Activated CD8-positive, alpha-beta T cell treated with anti-CD3 and anti-CD28 coated beads, Interleukin-2, amount 10 ng/mL, durations not matched to agents 7 days and 5 days (primary cell): ENCODE data around the gene LMBR1. TPM values are rescaled to one million over a fixed set of nuclear protein-coding genes. Genes with fewer than 3 reads are reported as not detected.
"Not testable (repeated sequence)": the region's sequence is repeated elsewhere in the genome, so short reads cannot be mapped to it uniquely, and the experiment has no call there.

ENCODE experiments used
- ATAC-seq: fragments of 150-1000 bp; cut with Tn5 transposase; one replicate; pipeline ENCODE4 v1.10.0; 2021; ENCODE audit warnings: moderate library complexity
- CTCF ChIA-PET: fragments of 350-600 bp; sonication (Branson Sonifier 250); formaldehyde crosslinking; loops from one replicate; lab custom pipeline; 2021; ENCODE audit warnings: antibody characterized with exemption; lab: Charles Lee
- POLR2A ChIA-PET: fragments of 350-600 bp; sonication (Branson Sonifier 250); formaldehyde crosslinking; loops from one replicate; lab custom pipeline; 2021; ENCODE audit warnings: antibody characterized with exemption; lab: Charles Lee
- DNase-seq: peaks from one replicate; pipeline ENCODE4 v3.0.0-alpha.2; 2020
- H3K27ac Mint-ChIP-seq: one replicate; pipeline ENCODE4 v1.8.0; 2021; ENCODE audit warnings: mild to moderate bottlenecking, mixed read lengths
- H3K27me3 Mint-ChIP-seq: one replicate; pipeline ENCODE4 v1.8.0; 2021; ENCODE audit warnings: low read depth, mixed read lengths
- H3K36me3 Mint-ChIP-seq: one replicate; pipeline ENCODE4 v1.8.0; 2021; ENCODE audit warnings: low read depth, mixed read lengths
- H3K4me1 Mint-ChIP-seq: one replicate; pipeline ENCODE4 v1.8.0; 2021; ENCODE audit warnings: low read depth, mixed read lengths
- H3K4me3 Mint-ChIP-seq: one replicate; pipeline ENCODE4 v1.8.0; 2021; ENCODE audit warnings: mild to moderate bottlenecking, mixed read lengths
- H3K9me3 Mint-ChIP-seq: one replicate; pipeline ENCODE4 v1.8.0; 2022; ENCODE audit warnings: mixed read lengths; ENCODE audit not compliant: insufficient read depth
- total RNA-seq, 2 experiments: library from RNA; stranded (reverse); gene quantifications; one replicate each; pipeline ENCODE4 v1.2.3, GENCODE V29; 2021

Gene LMBR1
- total RNA-seq, 2 experiments from 2014 or later: 49.7 to 51.2 TPM

- Mint-ChIP-seq H3K27me3 (peaks cover 17% of the 10 kb centered on the region), H3K4me3 (no peak overlapping the region), H3K27ac (no peak overlapping the region), H3K4me1 (peaks cover 2% of the 10 kb centered on the region), H3K9me3 (no peaks in the 10 kb centered on the region), H3K36me3 (no peaks in the 10 kb centered on the region)
- ATAC-seq: no peak
- ChIA-PET CTCF (no interaction called here), POLR2A (no interaction called here)
- DNase-seq: no peak
Measured at GRCh38 chr7:156657681-156658080, 235.3 kb downstream of the LMBR1 start.

GRCh38 chr7:156656598-156656997 is 236.4 kb downstream of the LMBR1 start:
- ChIA-PET CTCF (no interaction called here), POLR2A (no interaction called here)
- no peaks in the 10 kb centered on the region for H3K36me3 Mint-ChIP-seq
- no peaks in the 10 kb centered on the region for H3K9me3 Mint-ChIP-seq
- H3K27me3 Mint-ChIP-seq: peaks cover 22% of the 10 kb centered on the region
- peaks cover 2% of the 10 kb centered on the region for H3K4me1 Mint-ChIP-seq
- H3K4me3 Mint-ChIP-seq: no peak overlapping the region
- no peak overlapping the region for H3K27ac Mint-ChIP-seq
- ATAC-seq (no peak), DNase-seq (no peak)

GRCh38 chr7:156655983-156656382 is 237.0 kb downstream of the LMBR1 start:
- peaks cover 22% of the 10 kb centered on the region for H3K27me3 Mint-ChIP-seq
- no peak overlapping the region for H3K27ac Mint-ChIP-seq
- H3K4me1 Mint-ChIP-seq: peaks cover 2% of the 10 kb centered on the region
- DNase-seq: no peak
- no peaks in the 10 kb centered on the region for H3K36me3 Mint-ChIP-seq
- no peak overlapping the region for H3K4me3 Mint-ChIP-seq
- ChIA-PET POLR2A (no interaction called here), CTCF (no interaction called here)
- no peaks in the 10 kb centered on the region for H3K9me3 Mint-ChIP-seq
- no peak for ATAC-seq

- H3K4me1 Mint-ChIP-seq: peaks cover 2% of the 10 kb centered on the region
- peaks cover 28% of the 10 kb centered on the region for H3K27me3 Mint-ChIP-seq
- ChIA-PET POLR2A (no interaction called here), CTCF (no interaction called here)
- ATAC-seq: no peak
- no peak for DNase-seq
- H3K36me3 Mint-ChIP-seq: no peaks in the 10 kb centered on the region
- H3K4me3 Mint-ChIP-seq: no peak overlapping the region
- H3K9me3 Mint-ChIP-seq: no peaks in the 10 kb centered on the region
- H3K27ac Mint-ChIP-seq: no peak overlapping the region
Measured at GRCh38 chr7:156655251-156655650, 237.7 kb downstream of the LMBR1 start.

- Mint-ChIP-seq H3K36me3 (no peaks in the 10 kb centered on the region), H3K27me3 (peaks cover 26% of the 10 kb centered on the region), H3K27ac (no peak overlapping the region), H3K4me1 (peaks cover 6% of the 10 kb centered on the region), H3K4me3 (no peak overlapping the region), H3K9me3 (no peaks in the 10 kb centered on the region)
- CTCF ChIA-PET: no interaction called here
- POLR2A ChIA-PET: no interaction called here
- ATAC-seq (no peak), DNase-seq (no peak)
Measured at GRCh38 chr7:156654511-156655234, 238.3 kb downstream of the LMBR1 start.

- H3K4me1 Mint-ChIP-seq: peaks cover 6% of the 10 kb centered on the region
- CTCF ChIA-PET: no interaction called here
- H3K27me3 Mint-ChIP-seq: peaks cover 34% of the 10 kb centered on the region
- no peak overlapping the region for H3K4me3 Mint-ChIP-seq
- no peak overlapping the region for H3K27ac Mint-ChIP-seq
- H3K36me3 Mint-ChIP-seq: no peaks in the 10 kb centered on the region
- DNase-seq: no peak
- POLR2A ChIA-PET: interaction anchor here (0.8 to 1.2 kb wide), 2 partner anchors 11 to 12 kb away, joined by 3 read pairs; no protein-coding TSS in a partner anchor
- no peaks in the 10 kb centered on the region for H3K9me3 Mint-ChIP-seq
- ATAC-seq: no peak
Measured at GRCh38 chr7:156652886-156653568, 240.0 kb downstream of the LMBR1 start.

GRCh38 chr7:156651474-156651873 is 241.5 kb downstream of the LMBR1 start:
- Mint-ChIP-seq H3K4me1 (peaks cover 6% of the 10 kb centered on the region), H3K36me3 (no peaks in the 10 kb centered on the region), H3K4me3 (no peak overlapping the region), H3K9me3 (no peaks in the 10 kb centered on the region), H3K27ac (no peak overlapping the region), H3K27me3 (peaks cover 39% of the 10 kb centered on the region)
- CTCF ChIA-PET: no interaction called here
- POLR2A ChIA-PET: no interaction called here
- no peak for DNase-seq
- ATAC-seq: no peak

- H3K9me3 Mint-ChIP-seq: no peaks in the 10 kb centered on the region
- peaks cover 3% of the 10 kb centered on the region for H3K4me1 Mint-ChIP-seq
- CTCF ChIA-PET: interaction anchor here (0.7 to 1.2 kb wide), 2 partner anchors 9 to 37 kb away, joined by 3 read pairs; no protein-coding TSS in a partner anchor
- H3K4me3 Mint-ChIP-seq: no peak overlapping the region
- H3K27me3 Mint-ChIP-seq: peaks cover 48% of the 10 kb centered on the region
- DNase-seq (peak; percentile 31), ATAC-seq (peak; percentile 47)
- no peaks in the 10 kb centered on the region for H3K36me3 Mint-ChIP-seq
- H3K27ac Mint-ChIP-seq: no peak overlapping the region
- POLR2A ChIA-PET: interaction anchor here (1.2 kb wide), 1 partner anchor 9 kb away, joined by 5 read pairs; no protein-coding TSS in a partner anchor
Measured at GRCh38 chr7:156650042-156650441, 242.9 kb downstream of the LMBR1 start.

GRCh38 chr7:156647330-156647729 is 245.7 kb downstream of the LMBR1 start:
- ATAC-seq, H3K36me3 Mint-ChIP-seq, DNase-seq, POLR2A ChIA-PET, H3K27ac Mint-ChIP-seq, H3K9me3 Mint-ChIP-seq, CTCF ChIA-PET, H3K4me3 Mint-ChIP-seq, H3K4me1 Mint-ChIP-seq: not testable (repeated sequence)
- H3K27me3 Mint-ChIP-seq: peaks cover 57% of the 10 kb centered on the region

GRCh38 chr7:156642306-156643045 is 250.5 kb downstream of the LMBR1 start:
- CTCF ChIA-PET: interaction anchor here (0.6 to 0.8 kb wide), 2 partner anchors 81 to 88 kb away, joined by 3 read pairs; no protein-coding TSS in a partner anchor
- POLR2A ChIA-PET: interaction anchor here (0.5 to 1.0 kb wide), 3 partner anchors 10 to 647 kb away, joined by 3 read pairs; partner anchors contain the start of gene LMBR1
- H3K27me3 Mint-ChIP-seq: peaks cover 26% of the 10 kb centered on the region

GRCh38 chr7:156640949-156641485 is 252.0 kb downstream of the LMBR1 start:
- H3K4me1 Mint-ChIP-seq: peaks cover 22% of the 10 kb centered on the region
- peak; percentile 62 for ATAC-seq
- peak overlapping the region; percentile 98 for H3K27ac Mint-ChIP-seq
- ChIA-PET POLR2A (interaction anchor here (0.6 to 1.0 kb wide), 6 partner anchors 9 to 308 kb away, joined by 3 to 6 read pairs (median 4); partner anchors contain the start of gene NOM1), CTCF (interaction anchor here (0.7 to 0.9 kb wide), 3 partner anchors 9 to 176 kb away, joined by 3 read pairs; no protein-coding TSS in a partner anchor)
- DNase-seq: peak; percentile 79
- peaks cover 6% of the 10 kb centered on the region for H3K9me3 Mint-ChIP-seq
- peaks cover 9% of the 10 kb centered on the region for H3K36me3 Mint-ChIP-seq
- peak overlapping the region; percentile 93 for H3K4me3 Mint-ChIP-seq
- H3K27me3 Mint-ChIP-seq: peaks cover 17% of the 10 kb centered on the region

More at GRCh38 chr7:156642306-156643045, 250.5 kb downstream of the LMBR1 start:
- H3K27ac Mint-ChIP-seq: peak overlapping the region; percentile 56
- peaks cover 9% of the 10 kb centered on the region for H3K36me3 Mint-ChIP-seq
- peaks cover 22% of the 10 kb centered on the region for H3K4me1 Mint-ChIP-seq
- H3K4me3 Mint-ChIP-seq: no peak overlapping the region
- no peak for ATAC-seq
- DNase-seq: no peak
- H3K9me3 Mint-ChIP-seq: peaks cover 6% of the 10 kb centered on the region
